ENCODE results near the gene CX3CL1.

CX3CL1 gene

GRCh38 chr16:57379579-57379978 lies 7.3 kb downstream of the CX3CL1 start:
- Histone ChIP-seq H3K36me3 (ENCODE audit: control insufficient read depth, insufficient read depth, low read length) (no peaks in the 10 kb centered on the region), H3K27me3 (ENCODE audit: control insufficient read depth, insufficient read depth, low read length) (no peaks in the 10 kb centered on the region), H3K4me3 (ENCODE audit: low read length) (no peak overlapping the region), H3K27ac (ENCODE audit: low read depth, low read length) (no peak overlapping the region), H3K4me1 (ENCODE audit: control insufficient read depth, insufficient read depth, low read length) (peaks cover 3% of the 10 kb centered on the region), H3K9ac (ENCODE audit: low read length) (no peak overlapping the region)

- Histone ChIP-seq H3K4me3 (ENCODE audit: low read length) (no peak overlapping the region), H3K9ac (ENCODE audit: low read length) (no peak overlapping the region), H3K27me3 (ENCODE audit: control insufficient read depth, insufficient read depth, low read length) (no peaks in the 10 kb centered on the region), H3K4me1 (ENCODE audit: control insufficient read depth, insufficient read depth, low read length) (peaks cover 3% of the 10 kb centered on the region), H3K36me3 (ENCODE audit: control insufficient read depth, insufficient read depth, low read length) (no peaks in the 10 kb centered on the region), H3K27ac (ENCODE audit: low read depth, low read length) (no peak overlapping the region)
Observed at GRCh38 chr16:57380671-57381462, 8.6 kb downstream of the CX3CL1 start.

GRCh38 chr16:57381791-57382534 lies 9.7 kb downstream of the CX3CL1 start:
- no peaks in the 10 kb centered on the region for H3K36me3 ChIP-seq (ENCODE audit: control insufficient read depth, insufficient read depth, low read length)
- no peak overlapping the region for H3K9ac ChIP-seq (ENCODE audit: low read length)
- H3K4me3 ChIP-seq (ENCODE audit: low read length): no peak overlapping the region
- H3K27ac ChIP-seq (ENCODE audit: low read depth, low read length): no peak overlapping the region
- peaks cover 3% of the 10 kb centered on the region for H3K4me1 ChIP-seq (ENCODE audit: control insufficient read depth, insufficient read depth, low read length)
- no peaks in the 10 kb centered on the region for H3K27me3 ChIP-seq (ENCODE audit: control insufficient read depth, insufficient read depth, low read length)

- Histone ChIP-seq H3K27me3 (ENCODE audit: control insufficient read depth, insufficient read depth, low read length) (no peaks in the 10 kb centered on the region), H3K4me1 (ENCODE audit: control insufficient read depth, insufficient read depth, low read length) (peaks cover 3% of the 10 kb centered on the region), H3K9ac (ENCODE audit: low read length) (no peak overlapping the region), H3K27ac (ENCODE audit: low read depth, low read length) (no peak overlapping the region), H3K4me3 (ENCODE audit: low read length) (no peak overlapping the region), H3K36me3 (ENCODE audit: control insufficient read depth, insufficient read depth, low read length) (no peaks in the 10 kb centered on the region)
Observed at GRCh38 chr16:57382535-57383275, 10.4 kb downstream of the CX3CL1 start.

GRCh38 chr16:57383276-57384247 lies 11.3 kb downstream of the CX3CL1 start:
- peaks cover 3% of the 10 kb centered on the region for H3K4me1 ChIP-seq (ENCODE audit: control insufficient read depth, insufficient read depth, low read length)
- no peak overlapping the region for H3K27ac ChIP-seq (ENCODE audit: low read depth, low read length)
- H3K4me3 ChIP-seq (ENCODE audit: low read length): no peak overlapping the region
- H3K9ac ChIP-seq (ENCODE audit: low read length): no peak overlapping the region
- no peaks in the 10 kb centered on the region for H3K36me3 ChIP-seq (ENCODE audit: control insufficient read depth, insufficient read depth, low read length)
- H3K27me3 ChIP-seq (ENCODE audit: control insufficient read depth, insufficient read depth, low read length): no peaks in the 10 kb centered on the region

GRCh38 chr16:57384248-57385070 lies 12.2 kb downstream of the CX3CL1 start:
- peaks cover 3% of the 10 kb centered on the region for H3K4me1 ChIP-seq (ENCODE audit: control insufficient read depth, insufficient read depth, low read length)
- H3K4me3 ChIP-seq (ENCODE audit: low read length): no peak overlapping the region
- no peaks in the 10 kb centered on the region for H3K27me3 ChIP-seq (ENCODE audit: control insufficient read depth, insufficient read depth, low read length)
- H3K9ac ChIP-seq (ENCODE audit: low read length): no peak overlapping the region
- H3K27ac ChIP-seq (ENCODE audit: low read depth, low read length): no peak overlapping the region
- H3K36me3 ChIP-seq (ENCODE audit: control insufficient read depth, insufficient read depth, low read length): no peaks in the 10 kb centered on the region

GRCh38 chr16:57385083-57385482 lies 12.8 kb downstream of the CX3CL1 start:
- no peak overlapping the region for H3K4me3 ChIP-seq (ENCODE audit: low read length)
- no peaks in the 10 kb centered on the region for H3K27me3 ChIP-seq (ENCODE audit: control insufficient read depth, insufficient read depth, low read length)
- H3K36me3 ChIP-seq (ENCODE audit: control insufficient read depth, insufficient read depth, low read length): no peaks in the 10 kb centered on the region
- H3K4me1 ChIP-seq (ENCODE audit: control insufficient read depth, insufficient read depth, low read length): peaks cover 3% of the 10 kb centered on the region
- no peak overlapping the region for H3K9ac ChIP-seq (ENCODE audit: low read length)
- H3K27ac ChIP-seq (ENCODE audit: low read depth, low read length): no peak overlapping the region

GRCh38 chr16:57386381-57386951 lies 14.2 kb downstream of the CX3CL1 start:
- Histone ChIP-seq H3K27me3 (ENCODE audit: control insufficient read depth, insufficient read depth, low read length) (no peaks in the 10 kb centered on the region), H3K4me3 (ENCODE audit: low read length) (no peak overlapping the region), H3K36me3 (ENCODE audit: control insufficient read depth, insufficient read depth, low read length) (no peaks in the 10 kb centered on the region), H3K9ac (ENCODE audit: low read length) (no peak overlapping the region), H3K4me1 (ENCODE audit: control insufficient read depth, insufficient read depth, low read length) (peaks cover 3% of the 10 kb centered on the region), H3K27ac (ENCODE audit: low read depth, low read length) (no peak overlapping the region)

GRCh38 chr16:57387598-57388354 lies 15.5 kb downstream of the CX3CL1 start:
- Histone ChIP-seq H3K27ac (ENCODE audit: low read depth, low read length) (no peak overlapping the region), H3K4me1 (ENCODE audit: control insufficient read depth, insufficient read depth, low read length) (peaks cover 3% of the 10 kb centered on the region), H3K9ac (ENCODE audit: low read length) (no peak overlapping the region)

GRCh38 chr16:57388359-57389086 lies 16.2 kb downstream of the CX3CL1 start:
- Histone ChIP-seq H3K9ac (ENCODE audit: low read length) (no peak overlapping the region), H3K27me3 (ENCODE audit: control insufficient read depth, insufficient read depth, low read length) (no peaks in the 10 kb centered on the region), H3K4me1 (ENCODE audit: control insufficient read depth, insufficient read depth, low read length) (peaks cover 3% of the 10 kb centered on the region), H3K27ac (ENCODE audit: low read depth, low read length) (no peak overlapping the region), H3K4me3 (ENCODE audit: low read length) (no peak overlapping the region), H3K36me3 (ENCODE audit: control insufficient read depth, insufficient read depth, low read length) (no peaks in the 10 kb centered on the region)

More at GRCh38 chr16:57387598-57388354, 15.5 kb downstream of the CX3CL1 start:
- H3K4me3 ChIP-seq (ENCODE audit: low read length): no peak overlapping the region
- no peaks in the 10 kb centered on the region for H3K27me3 ChIP-seq (ENCODE audit: control insufficient read depth, insufficient read depth, low read length)
- no peaks in the 10 kb centered on the region for H3K36me3 ChIP-seq (ENCODE audit: control insufficient read depth, insufficient read depth, low read length)
